Epithelial cell of proximal tubule (primary cell): ENCODE results near the gene UTF1. TPM values are rescaled to one million over a fixed set of nuclear protein-coding genes. Genes with fewer than 3 reads are reported as not detected.

ENCODE experiments used
- DNase-seq: peaks from one replicate; pipeline ENCODE4 v3.0.0-alpha.2; 2011; ENCODE audit warnings: low read depth
- H3K4me3 ChIP-seq: 2 replicates; pipeline ENCODE4 v1.5.1; 2011; ENCODE audit warnings: low read depth, mild to moderate bottlenecking, low read length
- total RNA-seq: library from RNA; depleted of rRNA; stranded (reverse); fragments of >200 nt; gene quantifications from 2 replicates; pipeline ENCODE4 v1.2.3, GENCODE V29; 2015
- TF ChIP-seq, protein P1 (sequence below): conservative IDR thresholded peaks from 2 replicates; pipeline ENCODE4 v1.5.1; 2012; ENCODE audit warnings: low read depth, mild to moderate bottlenecking, low read length

The UTF1 gene
- total RNA-seq, 1 donor from 2014 or later: not detected

- DNase-seq: no peak
- no peak overlapping the region for H3K4me3 ChIP-seq
- TF ChIP-seq, protein P1, sequence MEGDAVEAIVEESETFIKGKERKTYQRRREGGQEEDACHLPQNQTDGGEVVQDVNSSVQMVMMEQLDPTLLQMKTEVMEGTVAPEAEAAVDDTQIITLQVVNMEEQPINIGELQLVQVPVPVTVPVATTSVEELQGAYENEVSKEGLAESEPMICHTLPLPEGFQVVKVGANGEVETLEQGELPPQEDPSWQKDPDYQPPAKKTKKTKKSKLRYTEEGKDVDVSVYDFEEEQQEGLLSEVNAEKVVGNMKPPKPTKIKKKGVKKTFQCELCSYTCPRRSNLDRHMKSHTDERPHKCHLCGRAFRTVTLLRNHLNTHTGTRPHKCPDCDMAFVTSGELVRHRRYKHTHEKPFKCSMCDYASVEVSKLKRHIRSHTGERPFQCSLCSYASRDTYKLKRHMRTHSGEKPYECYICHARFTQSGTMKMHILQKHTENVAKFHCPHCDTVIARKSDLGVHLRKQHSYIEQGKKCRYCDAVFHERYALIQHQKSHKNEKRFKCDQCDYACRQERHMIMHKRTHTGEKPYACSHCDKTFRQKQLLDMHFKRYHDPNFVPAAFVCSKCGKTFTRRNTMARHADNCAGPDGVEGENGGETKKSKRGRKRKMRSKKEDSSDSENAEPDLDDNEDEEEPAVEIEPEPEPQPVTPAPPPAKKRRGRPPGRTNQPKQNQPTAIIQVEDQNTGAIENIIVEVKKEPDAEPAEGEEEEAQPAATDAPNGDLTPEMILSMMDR: no peak
Observed at GRCh38 chr10:133280391-133281059, 50.5 kb downstream of the UTF1 start.

DNA sequence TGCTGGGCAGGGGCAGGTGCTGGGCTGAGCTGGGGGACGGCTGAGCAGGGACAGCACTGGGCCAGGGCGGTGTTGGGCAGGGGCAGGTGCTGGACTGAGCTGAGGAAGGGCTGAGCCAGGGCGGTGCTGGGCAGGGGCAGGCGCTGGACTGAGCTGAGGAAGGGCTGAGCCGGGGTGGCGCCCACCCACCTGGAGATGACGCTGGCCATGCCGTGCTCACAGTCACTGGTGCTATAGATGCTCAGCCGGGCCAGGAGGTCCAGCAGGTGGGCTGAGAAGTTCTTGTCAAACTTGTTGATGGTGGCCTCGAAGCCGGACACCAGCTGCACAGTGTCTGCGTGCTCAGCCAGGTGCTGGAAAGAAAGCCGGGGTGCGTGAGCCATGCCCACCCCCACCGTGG lies 51.1 kb downstream of the UTF1 start:
- TF ChIP-seq, protein P1: no peak
- H3K4me3 ChIP-seq: no peak overlapping the region
- no peak for DNase-seq

Other genes with a start within 250 kb of the UTF1 start
- not detected in 2 replicates for gene ADGRA1, start 142.3 kb upstream of the UTF1 start, total RNA-seq
- gene KNDC1, start 70.0 kb upstream of the UTF1 start, total RNA-seq: 0.06 and 0.65 TPM in 2 replicates
- not detected in 2 replicates for gene VENTX, start 7.6 kb downstream of the UTF1 start, total RNA-seq
- gene ADAM8, start 46.7 kb downstream of the UTF1 start, total RNA-seq: 26.0 and 52.6 TPM in 2 replicates
- 35.2 and 68.9 TPM in 2 replicates for gene TUBGCP2, start 78.7 kb downstream of the UTF1 start, total RNA-seq
- gene ZNF511, start 78.7 kb downstream of the UTF1 start, total RNA-seq: 28.8 and 59.6 TPM in 2 replicates
- 1.5 TPM in 1 of 2 replicates, not detected in the other for gene CALY, start 106.7 kb downstream of the UTF1 start, total RNA-seq
- gene PRAP1, start 117.2 kb downstream of the UTF1 start, total RNA-seq: not detected in 2 replicates
- gene FUOM, start 127.8 kb downstream of the UTF1 start, total RNA-seq: 57.2 and 75.5 TPM in 2 replicates
- 130 and 147 TPM in 2 replicates for gene ECHS1, start 143.1 kb downstream of the UTF1 start, total RNA-seq
- 3.6 and 5.6 TPM in 2 replicates for gene PAOX, start 149.0 kb downstream of the UTF1 start, total RNA-seq
- gene MTG1, start 163.9 kb downstream of the UTF1 start, total RNA-seq: 31.8 and 51.9 TPM in 2 replicates
- gene SPRN, start 194.4 kb downstream of the UTF1 start, total RNA-seq: 0.12 and 0.51 TPM in 2 replicates
- gene SCART1, start 223.7 kb downstream of the UTF1 start, total RNA-seq: 0.14 and 1.3 TPM in 2 replicates